SK-N-MC (cell line): ENCODE results near the gene DEF6.

Source experiments
- EZH2 ChIP-seq: fragments of 200-600 bp; sonication (generic); IDR thresholded peaks from one replicate; pipeline ENCODE4 v1.6.1; 2017; ENCODE audit warnings: antibody characterized with exemption
- POLR2AphosphoS5 ChIP-seq: IDR thresholded peaks from 2 replicates; pipeline ENCODE4 v1.6.1; 2012; ENCODE audit warnings: mild to moderate bottlenecking, low read depth, low read length, borderline replicate concordance

DNA sequence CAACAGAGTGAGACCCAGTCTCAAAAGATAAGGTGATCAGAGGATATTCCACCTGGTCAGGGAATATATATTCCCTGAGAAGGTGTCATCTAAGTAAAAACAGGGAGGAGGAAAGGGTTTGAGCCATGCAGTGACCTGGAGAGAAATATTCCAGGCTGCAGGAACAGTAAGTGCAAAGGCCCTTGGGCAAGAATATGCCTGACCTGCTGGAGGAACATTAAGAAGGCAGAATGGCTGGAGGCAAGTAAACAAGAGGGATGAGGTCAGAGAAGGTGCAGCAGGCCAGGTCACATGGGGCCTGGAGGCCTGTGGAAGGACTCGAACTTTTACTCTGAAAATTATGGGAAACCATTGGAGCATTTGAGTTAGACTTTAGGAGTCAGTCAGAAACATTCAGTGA lies 6.7 kb downstream of the DEF6 start:
- TF ChIP-seq EZH2 (no peak), POLR2AphosphoS5 (no peak)
